Measurements from ENCODE around the gene LRRC23. TPM values are rescaled to one million over a fixed set of nuclear protein-coding genes. Genes with fewer than 3 reads are reported as not detected.

LRRC23 gene
- total RNA-seq = 1 to 10 TPM; 3.9 to 7.9 (median 6.2) TPM

GRCh38 chr12:6904280-6905276, at the start of gene LRRC23:
LRRC23 (plus strand) TSS chr12:6904822; CDS start chr12:6905634, 812 bp downstream.
- TF ChIP-seq CTCF (IDR thresholded peaks at IDR 0.05; ENCODE audit: low read depth) = no peak

- no peak for TF ChIP-seq CTCF (IDR thresholded peaks at IDR 0.05; ENCODE audit: low read depth)
Measured at GRCh38 chr12:6855322-6855721, 49.3 kb upstream of the LRRC23 start.

GRCh38 chr12:6858799-6859198, 45.8 kb upstream of the LRRC23 start:
- no peak for TF ChIP-seq CTCF (IDR thresholded peaks at IDR 0.05; ENCODE audit: low read depth)

- TF ChIP-seq CTCF (IDR thresholded peaks at IDR 0.05; ENCODE audit: low read depth) = no peak
Measured at GRCh38 chr12:6860116-6860515, 44.5 kb upstream of the LRRC23 start.

GRCh38 chr12:6860942-6861341, 43.7 kb upstream of the LRRC23 start:
- no peak for TF ChIP-seq CTCF (IDR thresholded peaks at IDR 0.05; ENCODE audit: low read depth)

- no peak for TF ChIP-seq CTCF (IDR thresholded peaks at IDR 0.05; ENCODE audit: low read depth)
Measured at GRCh38 chr12:6861391-6861790, 43.2 kb upstream of the LRRC23 start.

GRCh38 chr12:6863033-6863432, 41.6 kb upstream of the LRRC23 start:
- TF ChIP-seq CTCF (IDR thresholded peaks at IDR 0.05; ENCODE audit: low read depth) = no peak
